ENCODE measurements around the gene PTPRD. TPM values are rescaled to one million over a fixed set of nuclear protein-coding genes. Genes with fewer than 3 reads are reported as not detected.

PTPRD gene
- total and polyA plus RNA-seq, 9 of the 15 experiments (the other 6 are each of a cell fraction or from before 2014, with no cell fraction given), result 0.11 TPM; not detected in 8

GRCh38 chr9:8883321-8883720 lies 1729.5 kb downstream of the PTPRD start:
- H3K9ac ChIP-seq (ENCODE audit: insufficient read depth in 1 of 2, low read depth in 2 of 2, low read length in 2 of 2), result no peak overlapping the region
- no peak for ATAC-seq
- no peaks in the 10 kb centered on the region for H3K27me3 ChIP-seq (ENCODE audit: control insufficient read depth in 2 of 2, insufficient read depth in 2 of 2, low read length in 2 of 2)
- H3K4me1 ChIP-seq (replicated peaks in 1 of 2; ENCODE audit: control insufficient read depth in 2 of 2, insufficient read depth in 2 of 2, low read length in 2 of 2), result no peaks in the 10 kb centered on the region
- 17% methylated on average over 1 of the region's 1 CpG for WGBS (ENCODE audit: insufficient coverage, low coverage, missing lambda C conversion rate)
- no TSS peak for BruUV-seq (replicated peaks)
- DNase-seq (ENCODE audit: extremely low read depth in 1 of 4, low spot score in 3 of 4), result no peak
- no peaks in the 10 kb centered on the region for H3K79me2 ChIP-seq (ENCODE audit: control insufficient read depth, insufficient read depth, low read length)
- ChIA-PET CTCF (ENCODE audit: low intra/inter-chr PET ratio) (no interaction called here), POLR2A (no interaction called here)
- H2AFZ ChIP-seq (ENCODE audit: low read depth, low read length), result no peak overlapping the region
- no peaks in the 10 kb centered on the region for H4K20me1 ChIP-seq (replicated peaks; ENCODE audit: control insufficient read depth, insufficient read depth, low read length)
- no peak for TF ChIP-seq SREBF2 (CRISPR knock-in tag; IDR thresholded peaks at IDR 0.05)
- TF ChIP-seq MEIS2 (IDR thresholded peaks at IDR 0.05; ENCODE audit: partially characterized antibody), result no peak
- no peak for TF ChIP-seq KDM2B (CRISPR knock-in tag; IDR thresholded peaks at IDR 0.05)
- no peak for TF ChIP-seq SMARCA5 (IDR thresholded peaks at IDR 0.05)
- TF ChIP-seq SIRT6 (IDR thresholded peaks at IDR 0.05; ENCODE audit: low read depth, low read length), result no peak
- TF ChIP-seq MBD1 (CRISPR knock-in tag; IDR thresholded peaks at IDR 0.05), result no peak
- TF ChIP-seq SOX6 (IDR thresholded peaks at IDR 0.05), result no peak
- TF ChIP-seq NFIX (CRISPR knock-in tag; IDR thresholded peaks at IDR 0.05; ENCODE audit: low read depth), result no peak
- no peak for TF ChIP-seq MEF2A (IDR thresholded peaks at IDR 0.05; ENCODE audit: control insufficient read depth, low read depth, low read length)
- TF ChIP-seq MECOM (CRISPR knock-in tag; IDR thresholded peaks at IDR 0.05), result no peak
- no peaks in the 10 kb centered on the region for H3K9me1 ChIP-seq (ENCODE audit: control insufficient read depth, insufficient read depth, low read length)
- no peak overlapping the region for H3K4me3 ChIP-seq
- H3K4me2 ChIP-seq (ENCODE audit: insufficient read depth, low read length), result no peak overlapping the region
- no peaks in the 10 kb centered on the region for H3K36me3 ChIP-seq (ENCODE audit: control insufficient read depth, insufficient read depth, low read length)
- no peak for FAIRE-seq
- in situ Hi-C loops (cut with MboI), result no loop called here
- no peak overlapping the region for H3K27ac ChIP-seq (ENCODE audit: extremely low read depth, low read depth, low read length)
- H3K9me3 ChIP-seq (replicated peaks; ENCODE audit: control insufficient read depth, insufficient read depth, low read depth, low read length), result no peaks in the 10 kb centered on the region
- intact Hi-C loops (cut with micrococcal nuclease), result no loop called here
